NCI-H2081 (cell line): ENCODE data around the gene EPHA1.

Source experiments
- DNase-seq, 2 experiments: peaks; one replicate each; lab custom pipeline; 2025; lab: John Stamatoyannopoulos, UW

The EPHA1 gene

DNA sequence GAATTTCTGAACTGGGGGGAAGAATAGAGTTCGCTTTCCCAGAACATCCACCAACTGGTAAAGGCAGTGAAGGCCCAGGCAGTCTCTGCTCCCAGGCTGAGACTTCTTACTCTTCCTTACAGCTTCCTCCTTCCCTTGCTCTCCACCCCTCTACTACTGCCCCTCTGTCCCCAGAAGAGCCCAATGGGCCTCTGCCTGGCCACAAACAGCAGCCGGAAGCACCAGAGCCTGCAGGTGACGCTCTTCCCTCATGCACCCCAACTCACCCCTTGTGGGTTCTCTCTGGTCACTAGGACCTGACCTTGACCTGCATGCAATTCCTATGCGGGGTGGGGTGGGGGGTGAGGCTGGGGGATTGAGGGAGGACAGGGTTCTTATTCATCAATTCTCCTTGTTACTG, 62.6 kb downstream of the EPHA1 start:
- DNase-seq: no peak

DNA sequence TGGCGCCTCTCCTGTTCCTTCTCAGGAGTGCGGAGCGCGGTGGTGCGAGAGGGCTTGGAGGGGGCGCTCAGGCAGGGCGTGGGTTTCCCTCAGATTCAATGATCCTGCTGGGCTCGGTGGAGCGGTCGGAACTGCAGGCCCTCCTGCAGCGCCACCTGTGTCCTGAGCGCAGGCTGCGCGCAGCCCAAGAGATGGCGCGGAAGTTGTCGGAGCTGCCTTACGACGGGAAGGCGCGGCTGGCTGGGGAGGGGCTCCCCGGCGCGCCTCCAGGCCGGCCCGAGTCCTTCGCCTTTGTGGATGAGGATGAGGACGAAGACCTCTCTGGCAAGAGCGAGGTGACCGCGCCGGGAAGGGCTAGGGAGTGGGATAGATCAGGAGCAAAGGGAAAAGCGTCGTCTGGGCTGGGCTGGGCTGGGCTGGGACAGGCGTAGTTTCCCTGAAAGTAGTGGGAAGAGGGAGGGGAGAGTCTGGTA, 63.2 kb downstream of the EPHA1 start:
- DNase-seq: no peak

DNA sequence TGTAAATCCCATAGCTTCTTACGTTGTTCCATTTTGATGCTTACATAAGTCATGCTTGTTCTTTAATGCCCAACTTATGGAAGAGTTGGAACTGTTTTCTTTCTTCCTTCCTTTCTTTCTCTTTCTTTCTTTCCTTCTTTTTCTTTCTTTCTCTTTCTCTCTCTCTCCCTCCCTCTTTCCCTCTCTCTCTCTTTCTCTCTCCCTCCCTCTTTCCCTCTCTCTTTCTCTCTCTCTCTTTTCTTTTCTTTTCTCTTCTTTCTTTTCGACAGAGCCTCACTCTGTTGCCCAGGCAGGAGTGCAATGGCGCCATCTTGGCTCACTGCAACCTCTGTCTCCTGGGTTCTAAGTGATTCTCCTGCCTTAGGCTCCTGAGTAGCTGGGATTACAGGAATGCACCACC, 65.1 kb downstream of the EPHA1 start:
- DNase-seq: no peak

DNA sequence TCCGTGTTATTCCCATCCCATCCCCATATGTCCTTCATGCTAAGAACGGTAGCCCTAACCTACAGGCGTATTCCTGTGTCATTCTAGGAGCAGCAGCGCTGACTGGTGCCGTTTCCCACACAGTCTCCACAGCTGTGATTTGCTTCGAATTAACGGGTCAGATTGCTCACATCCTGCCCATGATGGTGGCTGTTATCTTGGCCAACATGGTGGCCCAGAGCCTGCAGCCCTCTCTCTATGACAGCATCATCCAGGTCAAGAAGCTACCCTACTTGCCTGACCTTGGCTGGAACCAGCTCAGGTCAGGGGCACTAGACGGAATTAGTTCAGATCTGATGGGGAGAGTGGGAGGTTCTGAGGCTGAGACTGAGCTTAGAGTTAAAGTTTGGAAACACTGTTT, 66.8 kb downstream of the EPHA1 start:
- DNase-seq: no peak
